ENCODE results near the gene RPP40. TPM values are rescaled to one million over a fixed set of nuclear protein-coding genes. Genes with fewer than 3 reads are reported as not detected.
"Not testable (repeated sequence)": the region's sequence is repeated elsewhere in the genome, so short reads cannot be mapped to it uniquely, and the experiment has no call there.

RPP40 gene
- polyA plus RNA-seq, 3 donors from 2014 or later, result 6.9 to 8.8 (median 8.3) TPM

DNA sequence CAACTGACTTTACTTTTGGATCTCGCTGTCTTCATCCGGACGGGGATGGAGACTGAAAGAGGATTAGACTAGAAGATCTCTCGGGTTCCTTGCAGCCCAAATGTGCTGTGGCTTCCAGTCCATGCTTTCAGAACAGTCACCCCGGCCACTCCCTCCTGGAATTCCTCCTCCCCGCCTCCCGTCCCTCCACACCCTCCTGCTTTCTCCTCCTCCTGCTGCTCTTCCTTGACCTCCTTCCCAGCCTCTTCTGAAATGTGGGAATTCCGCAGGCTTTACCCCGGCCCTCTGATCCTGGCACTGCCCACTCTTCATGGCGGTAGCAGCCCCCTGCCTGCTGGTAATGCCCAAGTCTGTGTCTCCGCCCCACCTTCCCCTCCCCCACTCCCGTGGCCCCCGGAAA lies 28.9 kb upstream of the RPP40 start:
- H3K27ac Mint-ChIP-seq; H3K27me3 Mint-ChIP-seq (ENCODE audit: low read depth in 3 of 3); H3K9me3 Mint-ChIP-seq; DNase-seq; H3K4me3 Mint-ChIP-seq; H3K4me1 Mint-ChIP-seq; H3K36me3 Mint-ChIP-seq: not testable (repeated sequence)

DNA sequence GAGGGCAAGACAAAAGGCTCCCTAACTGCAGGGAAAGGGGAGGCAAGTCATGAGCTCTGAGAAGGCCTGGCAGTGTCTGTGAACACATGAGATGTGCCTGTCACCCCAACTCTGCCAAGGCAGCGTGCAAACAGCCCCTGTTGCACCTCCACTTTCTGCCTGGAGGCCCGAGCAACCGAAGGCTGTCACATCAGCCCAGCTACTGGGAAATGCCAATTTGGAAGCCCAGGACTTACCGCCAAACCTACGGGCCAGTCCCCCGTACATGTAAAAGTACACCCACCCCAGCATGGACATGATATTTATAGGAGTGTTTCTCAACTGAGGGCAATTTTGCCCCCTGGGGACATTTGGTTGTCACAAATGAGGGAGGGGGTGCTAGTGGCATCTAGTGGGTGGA lies 27.3 kb upstream of the RPP40 start:
- Mint-ChIP-seq H3K4me1 (peaks cover 9 to 11% of the 10 kb centered on the region in 2 donors), H3K36me3 (no peaks in the 10 kb centered on the region), H3K27me3 (ENCODE audit: low read depth in 3 of 3) (no peaks in the 10 kb centered on the region), H3K27ac (no peak overlapping the region), H3K9me3 (no peaks in the 10 kb centered on the region), H3K4me3 (no peak overlapping the region)
- no peak for DNase-seq

DNA sequence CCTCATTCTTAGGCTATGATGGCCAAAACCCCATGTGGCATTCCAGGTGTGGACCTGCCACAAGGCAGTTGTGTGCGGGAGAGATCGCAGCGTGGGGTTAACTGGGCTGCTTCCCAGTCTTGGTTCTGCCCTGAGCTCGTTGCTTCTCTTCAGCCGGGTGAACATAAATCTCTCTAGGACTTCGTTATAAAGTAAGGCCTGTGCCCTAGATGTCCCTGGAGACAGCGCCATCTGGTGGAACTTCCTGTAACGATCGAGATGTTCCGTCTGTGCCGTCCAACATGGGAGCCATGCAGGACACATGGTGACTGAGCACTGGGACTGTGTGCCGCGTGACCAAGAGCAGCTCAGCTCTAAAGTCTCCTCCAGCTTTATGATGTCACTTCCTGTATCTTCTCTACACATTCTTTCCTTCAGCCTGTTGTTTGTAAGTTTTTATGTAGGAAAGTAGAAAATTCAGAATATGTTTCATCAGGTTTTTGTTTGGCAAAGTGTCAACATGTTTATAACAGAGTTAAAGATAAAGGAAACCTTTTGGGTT lies 26.8 kb upstream of the RPP40 start:
- Mint-ChIP-seq H3K27ac (no peak overlapping the region), H3K4me1 (peaks cover 11 to 16% of the 10 kb centered on the region in 2 donors), H3K27me3 (ENCODE audit: low read depth in 3 of 3) (peaks cover 0 to 2% (median 0%) of the 10 kb centered on the region in 3 donors)

DNA sequence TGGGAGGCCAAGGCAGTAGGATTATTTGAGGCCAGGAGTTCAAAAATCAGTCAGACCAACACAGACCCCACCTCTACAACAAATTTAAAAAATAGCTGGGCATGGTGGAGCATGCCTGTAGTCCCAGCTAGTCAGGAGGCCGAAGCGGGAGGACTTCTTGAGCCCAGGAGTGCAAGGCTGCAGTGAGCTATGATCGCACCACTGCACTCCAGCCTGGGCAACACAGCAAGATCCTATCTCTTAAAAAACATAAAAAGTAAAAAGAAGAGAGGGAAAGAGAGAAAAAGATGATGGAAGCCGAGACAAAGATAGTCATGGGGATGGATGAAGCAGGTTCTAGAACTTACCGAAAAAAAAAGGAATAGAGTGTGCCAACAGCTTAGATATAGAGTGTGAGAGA lies 25.8 kb upstream of the RPP40 start:
- H3K27me3 Mint-ChIP-seq (ENCODE audit: low read depth in 3 of 3), result peaks cover 0 to 6% (median 3%) of the 10 kb centered on the region in 3 donors

More for the DNA sequence above, 26.8 kb upstream of the RPP40 start:
- DNase-seq, result peak; percentile 47 to 60 (median 53)
- H3K4me3 Mint-ChIP-seq, result no peak overlapping the region
- no peaks in the 10 kb centered on the region for H3K9me3 Mint-ChIP-seq
- no peaks in the 10 kb centered on the region for H3K36me3 Mint-ChIP-seq

DNA sequence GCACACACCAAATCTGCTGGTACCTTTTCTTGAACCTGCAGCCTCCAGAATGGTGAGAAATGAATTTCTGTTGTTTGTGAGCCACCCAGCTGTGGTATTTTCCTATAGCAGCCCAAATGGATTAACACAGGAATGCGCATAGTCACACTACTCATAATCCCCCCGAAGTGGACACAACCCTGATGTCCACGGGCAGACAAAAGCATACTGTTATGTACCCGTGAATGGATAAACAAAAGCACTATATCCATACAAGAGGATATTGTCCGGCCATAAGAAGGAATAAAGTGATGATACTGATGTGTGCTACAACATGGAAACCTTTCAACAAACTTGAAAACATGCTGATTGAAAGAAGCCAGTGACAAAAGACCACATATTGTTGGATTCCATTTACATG lies 25.1 kb upstream of the RPP40 start:
- Mint-ChIP-seq H3K4me1 (peaks cover 12 to 19% of the 10 kb centered on the region in 2 donors), H3K27me3 (ENCODE audit: low read depth in 3 of 3) (peaks cover 0 to 6% (median 3%) of the 10 kb centered on the region in 3 donors), H3K36me3 (peaks cover 0 to 3% (median 0%) of the 10 kb centered on the region in 3 donors), H3K4me3 (no peak overlapping the region), H3K9me3 (no peaks in the 10 kb centered on the region), H3K27ac (no peak overlapping the region)
- no peak for DNase-seq

More for the DNA sequence above, 25.8 kb upstream of the RPP40 start:
- no peak for DNase-seq
- no peak overlapping the region for H3K4me3 Mint-ChIP-seq
- peaks cover 14 to 19% of the 10 kb centered on the region in 2 donors for H3K4me1 Mint-ChIP-seq
- no peak overlapping the region for H3K27ac Mint-ChIP-seq
- peaks cover 0 to 3% (median 0%) of the 10 kb centered on the region in 3 donors for H3K36me3 Mint-ChIP-seq
- no peaks in the 10 kb centered on the region for H3K9me3 Mint-ChIP-seq

DNA sequence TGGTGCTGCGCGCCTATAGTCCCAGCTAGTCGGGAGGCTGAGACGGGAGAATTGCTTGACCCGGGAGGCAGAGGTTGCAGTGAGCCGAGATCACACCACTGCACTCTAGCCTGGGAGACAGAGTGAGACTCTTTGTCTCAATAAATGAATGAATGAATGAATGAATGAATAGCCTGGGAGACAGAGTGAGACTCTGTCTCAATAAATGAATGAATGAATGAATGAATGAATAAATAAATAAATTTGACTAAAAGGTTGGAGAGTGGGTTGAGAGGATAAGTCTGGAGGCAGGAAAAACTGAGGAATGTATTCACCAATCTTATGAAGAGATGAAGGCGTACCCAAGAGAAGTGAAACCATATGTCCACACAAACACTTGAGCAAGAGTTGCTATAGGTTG lies 24.5 kb upstream of the RPP40 start:
- no peak for DNase-seq
- Mint-ChIP-seq H3K9me3 (no peaks in the 10 kb centered on the region), H3K4me3 (no peak overlapping the region), H3K27ac (no peak overlapping the region), H3K27me3 (ENCODE audit: low read depth in 3 of 3) (peaks cover 0 to 6% (median 3%) of the 10 kb centered on the region in 3 donors), H3K36me3 (peaks cover 0 to 3% (median 0%) of the 10 kb centered on the region in 3 donors), H3K4me1 (peaks cover 12 to 19% of the 10 kb centered on the region in 2 donors)

DNA sequence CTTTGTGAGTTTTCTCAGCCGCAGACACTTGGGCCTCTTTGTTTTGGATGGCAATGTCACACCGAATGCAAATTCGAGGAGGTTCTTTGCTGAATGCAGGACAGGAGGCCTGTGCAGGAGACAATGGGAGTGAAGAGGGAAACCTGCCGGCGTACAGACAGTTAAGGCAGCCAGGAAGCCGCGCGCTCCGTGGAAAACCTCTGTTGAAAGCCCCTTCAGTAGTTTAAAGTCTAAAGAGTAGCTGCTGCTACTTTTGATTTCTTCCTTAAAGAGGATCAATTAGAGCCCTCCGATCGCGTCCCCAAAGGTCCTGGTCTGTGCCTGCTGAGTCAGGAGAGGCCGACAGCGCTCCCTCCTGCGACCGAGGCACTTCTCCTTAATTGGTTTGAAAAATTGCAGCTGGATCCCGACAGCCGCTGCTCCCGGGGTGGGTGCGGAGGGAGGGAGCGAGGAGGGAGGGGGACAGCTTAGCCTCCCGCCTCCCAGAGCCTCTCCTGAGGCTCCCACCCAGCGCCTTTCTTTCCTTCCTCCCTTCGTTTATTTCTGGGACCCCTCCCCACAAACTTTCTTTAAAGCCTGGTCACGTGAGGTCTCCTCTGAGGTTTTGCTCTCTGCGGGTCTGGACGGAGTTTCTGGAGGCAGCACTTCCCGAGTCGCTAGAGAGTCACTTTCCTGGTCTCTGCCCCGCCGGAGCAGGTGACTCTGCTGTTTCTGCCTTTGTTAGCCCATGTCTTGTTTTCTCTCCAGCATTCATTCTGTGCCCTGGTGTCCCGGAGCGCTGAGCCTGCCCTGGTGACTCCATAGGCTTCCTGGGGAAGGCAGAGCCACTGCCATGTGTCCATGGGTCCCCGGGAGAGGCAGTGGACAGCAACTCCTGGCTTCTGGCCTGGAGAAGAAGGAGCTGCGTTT lies 22.3 kb upstream of the RPP40 start:
- Mint-ChIP-seq H3K36me3 (peaks cover 0 to 3% (median 0%) of the 10 kb centered on the region in 3 donors), H3K27ac (peak overlapping the region in 1 of 6 donors; percentile 59), H3K9me3 (no peaks in the 10 kb centered on the region), H3K4me3 (peak overlapping the region; percentile 73 to 85 (median 79)), H3K4me1 (peaks cover 12 to 19% of the 10 kb centered on the region in 2 donors), H3K27me3 (ENCODE audit: low read depth in 3 of 3) (peaks cover 0 to 6% (median 3%) of the 10 kb centered on the region in 3 donors)
- DNase-seq, result no peak

DNA sequence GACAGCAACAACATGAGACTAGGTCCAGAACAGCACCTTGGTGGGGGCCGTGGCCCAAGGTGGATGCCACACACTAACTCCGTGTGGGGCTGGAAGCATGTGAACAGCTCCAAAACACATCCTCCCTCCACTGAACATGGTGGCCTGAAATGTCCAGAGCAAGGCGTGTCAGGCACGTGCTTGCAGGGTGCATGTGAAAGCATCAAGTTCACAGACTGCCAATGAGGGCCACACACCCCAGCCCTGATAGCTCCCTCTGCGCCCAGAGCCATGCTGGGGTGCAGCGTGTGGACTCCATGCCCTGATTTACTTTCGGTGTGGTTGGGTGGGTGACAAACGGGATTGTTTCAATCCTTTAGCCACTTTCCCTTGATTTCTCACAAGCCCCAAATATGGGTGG lies 20.1 kb upstream of the RPP40 start:
- no peak for DNase-seq
- H3K9me3 Mint-ChIP-seq, result no peaks in the 10 kb centered on the region
- H3K36me3 Mint-ChIP-seq, result peaks cover 0 to 3% (median 0%) of the 10 kb centered on the region in 3 donors
- H3K27me3 Mint-ChIP-seq (ENCODE audit: low read depth in 3 of 3), result peaks cover 0 to 6% (median 6%) of the 10 kb centered on the region in 3 donors
- no peak overlapping the region for H3K4me3 Mint-ChIP-seq
- H3K4me1 Mint-ChIP-seq, result peaks cover 10 to 13% of the 10 kb centered on the region in 2 donors
- H3K27ac Mint-ChIP-seq, result no peak overlapping the region

DNA sequence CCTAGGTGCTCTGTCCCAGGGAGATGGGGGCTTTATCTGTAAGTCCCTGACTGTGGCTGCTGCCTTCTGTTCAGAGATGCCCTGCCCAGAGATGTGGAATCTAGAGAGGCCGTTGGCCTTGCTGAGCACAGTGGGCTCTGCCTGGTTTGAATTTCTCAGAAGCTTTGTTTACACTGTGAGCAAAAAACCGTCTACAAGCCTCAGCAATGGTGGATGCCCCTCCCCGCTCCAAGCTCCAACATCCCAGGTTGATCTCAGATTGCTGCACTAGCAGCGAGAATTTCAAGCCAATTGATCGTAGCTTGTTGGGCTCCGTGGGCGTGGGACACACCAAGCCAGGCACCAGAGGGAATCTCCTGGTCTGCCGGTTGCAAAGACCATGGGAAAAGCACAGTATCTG lies 16.3 kb upstream of the RPP40 start:
- no peak for DNase-seq
- H3K27me3 Mint-ChIP-seq (ENCODE audit: low read depth in 3 of 3), result peaks cover 0 to 7% (median 1%) of the 10 kb centered on the region in 3 donors
- no peaks in the 10 kb centered on the region for H3K4me1 Mint-ChIP-seq
- no peak overlapping the region for H3K4me3 Mint-ChIP-seq
- no peak overlapping the region for H3K27ac Mint-ChIP-seq
- H3K36me3 Mint-ChIP-seq, result no peaks in the 10 kb centered on the region
- H3K9me3 Mint-ChIP-seq, result no peaks in the 10 kb centered on the region

DNA sequence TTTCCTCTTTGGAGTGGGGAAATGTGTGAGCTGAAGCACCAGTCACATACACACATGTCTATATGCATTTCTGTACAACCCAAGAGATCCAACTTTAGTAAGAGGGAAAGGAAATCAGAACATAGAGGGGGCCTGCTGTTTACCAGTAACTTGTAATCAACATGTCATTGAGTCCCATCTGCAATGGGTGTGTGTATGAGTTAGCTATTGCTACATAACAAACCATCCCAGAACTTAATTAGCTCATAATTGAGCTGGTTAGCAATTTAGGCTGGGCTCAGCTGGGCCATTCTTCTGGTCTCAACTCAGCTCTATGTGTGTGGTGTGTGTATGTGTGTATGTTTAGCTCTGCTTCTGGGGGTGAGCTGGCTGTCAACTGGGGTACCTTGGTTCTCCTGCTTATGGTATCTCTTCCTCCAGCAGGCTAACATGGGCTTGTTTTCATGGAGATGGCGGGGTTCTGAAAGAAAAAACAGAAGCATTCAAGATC lies 10.3 kb upstream of the RPP40 start:
- H3K4me1 Mint-ChIP-seq, result no peaks in the 10 kb centered on the region
- DNase-seq, result no peak

DNA sequence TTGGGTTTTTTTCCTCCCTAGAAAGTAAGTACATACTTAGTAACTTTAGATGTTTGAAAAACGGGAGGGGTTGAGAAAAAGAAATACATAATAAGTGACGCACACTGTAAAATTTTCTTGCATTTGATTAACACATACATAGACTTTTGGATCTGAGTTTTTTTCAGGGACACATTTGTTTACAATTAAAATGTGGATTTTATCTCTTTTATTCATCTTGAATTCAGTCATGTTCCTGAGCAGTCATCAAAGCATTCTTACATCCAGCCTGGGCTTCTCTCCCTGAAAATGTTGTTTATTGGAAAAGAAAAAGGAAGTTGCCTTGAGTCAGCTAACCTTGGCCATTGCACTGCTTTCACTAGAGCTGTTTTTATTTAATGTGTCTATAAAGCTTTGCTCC lies 8.7 kb upstream of the RPP40 start:
- no peak overlapping the region for H3K4me3 Mint-ChIP-seq
- DNase-seq, result no peak
- H3K27me3 Mint-ChIP-seq (ENCODE audit: low read depth in 3 of 3), result peaks cover 1 to 6% (median 5%) of the 10 kb centered on the region in 3 donors
- H3K27ac Mint-ChIP-seq, result no peak overlapping the region
- H3K4me1 Mint-ChIP-seq, result no peaks in the 10 kb centered on the region
- no peaks in the 10 kb centered on the region for H3K9me3 Mint-ChIP-seq
- peaks cover 0 to 4% (median 0%) of the 10 kb centered on the region in 3 donors for H3K36me3 Mint-ChIP-seq

More for the DNA sequence above, 10.3 kb upstream of the RPP40 start:
- Mint-ChIP-seq H3K36me3 (peaks cover 0 to 4% (median 0%) of the 10 kb centered on the region in 3 donors), H3K9me3 (no peaks in the 10 kb centered on the region), H3K27me3 (ENCODE audit: low read depth in 3 of 3) (peaks cover 1 to 10% (median 5%) of the 10 kb centered on the region in 3 donors), H3K27ac (no peak overlapping the region), H3K4me3 (no peak overlapping the region)

DNA sequence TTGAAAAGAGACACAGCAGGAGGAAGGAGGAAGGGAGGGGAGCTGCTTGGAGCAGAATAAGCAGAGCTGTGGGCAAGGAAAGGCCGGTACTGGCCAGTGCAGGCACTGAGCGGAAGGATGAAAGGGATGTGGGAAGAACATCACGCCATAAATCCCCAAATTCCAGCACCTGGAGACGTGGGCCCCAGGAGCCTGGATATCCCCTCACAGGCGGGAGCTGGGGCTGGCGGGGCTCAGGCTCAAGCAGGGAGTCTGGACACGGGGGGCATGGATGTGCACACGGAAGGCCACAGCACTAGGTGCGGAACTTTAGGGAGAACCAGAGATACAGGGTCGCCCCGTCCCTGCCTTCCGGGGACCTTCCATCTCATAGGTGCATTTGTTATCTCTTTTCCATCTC lies 7.5 kb upstream of the RPP40 start:
- no peaks in the 10 kb centered on the region for H3K4me1 Mint-ChIP-seq
- H3K36me3 Mint-ChIP-seq, result peaks cover 0 to 4% (median 0%) of the 10 kb centered on the region in 3 donors
- no peak overlapping the region for H3K4me3 Mint-ChIP-seq
- no peaks in the 10 kb centered on the region for H3K9me3 Mint-ChIP-seq
- no peak for DNase-seq
- no peak overlapping the region for H3K27ac Mint-ChIP-seq
- H3K27me3 Mint-ChIP-seq (ENCODE audit: low read depth in 3 of 3), result peaks cover 0 to 6% (median 5%) of the 10 kb centered on the region in 3 donors

DNA sequence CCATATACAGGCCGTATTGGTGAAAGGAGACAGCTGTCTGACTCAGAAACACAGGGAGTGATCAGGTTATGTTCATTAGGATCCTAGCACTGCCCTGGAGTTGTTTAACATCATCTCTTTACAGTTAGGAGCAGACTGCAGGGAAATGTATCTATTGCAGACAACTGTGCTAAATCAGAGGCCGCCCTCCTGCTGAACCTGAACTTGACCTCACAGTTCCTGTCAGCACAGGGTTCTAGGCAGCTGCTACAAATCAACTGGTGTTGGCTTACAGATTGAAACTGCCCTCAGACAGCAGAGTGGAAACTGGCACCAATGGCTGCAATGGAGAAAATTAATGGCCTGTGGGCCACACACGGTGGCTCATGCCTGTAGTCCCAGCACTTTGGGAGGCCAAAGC lies 3.7 kb upstream of the RPP40 start:
- Mint-ChIP-seq H3K9me3 (no peaks in the 10 kb centered on the region), H3K36me3 (no peaks in the 10 kb centered on the region), H3K4me3 (no peak overlapping the region), H3K27me3 (ENCODE audit: low read depth in 3 of 3) (peaks cover 0 to 7% (median 3%) of the 10 kb centered on the region in 3 donors), H3K4me1 (peaks cover 12 to 21% of the 10 kb centered on the region in 2 donors), H3K27ac (no peak overlapping the region)
- DNase-seq, result no peak

DNA sequence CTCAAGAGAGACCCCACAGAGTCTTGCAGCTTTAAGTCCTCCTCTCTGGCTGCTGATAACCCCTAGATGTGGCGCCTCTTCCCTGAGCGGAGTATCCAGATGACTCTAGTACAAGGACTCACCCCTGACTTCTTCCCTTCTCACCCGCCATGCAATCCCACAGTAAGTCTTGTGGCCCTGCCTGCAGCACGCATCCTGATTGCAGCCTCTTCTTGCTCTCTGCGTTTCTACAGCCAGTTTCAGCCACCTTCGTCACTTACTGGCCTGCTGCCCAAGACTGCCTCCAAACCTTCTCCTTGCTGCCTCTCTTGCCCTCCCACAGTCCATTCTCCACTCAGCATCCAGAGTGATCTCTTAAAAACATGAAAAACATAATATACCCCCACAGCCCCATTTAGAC lies 2.4 kb upstream of the RPP40 start:
- peaks cover 0 to 4% (median 0%) of the 10 kb centered on the region in 3 donors for H3K36me3 Mint-ChIP-seq
- H3K27ac Mint-ChIP-seq, result no peak overlapping the region
- peaks cover 0 to 7% (median 2%) of the 10 kb centered on the region in 3 donors for H3K27me3 Mint-ChIP-seq (ENCODE audit: low read depth in 3 of 3)
- no peaks in the 10 kb centered on the region for H3K9me3 Mint-ChIP-seq
- peaks cover 12 to 27% of the 10 kb centered on the region in 2 donors for H3K4me1 Mint-ChIP-seq
- DNase-seq, result no peak
- H3K4me3 Mint-ChIP-seq, result peak overlapping the region in 3 of 5 donors; percentile 0 to 8 (median 8)
